Measurements from ENCODE around the gene ADAMTSL4.

DNA sequence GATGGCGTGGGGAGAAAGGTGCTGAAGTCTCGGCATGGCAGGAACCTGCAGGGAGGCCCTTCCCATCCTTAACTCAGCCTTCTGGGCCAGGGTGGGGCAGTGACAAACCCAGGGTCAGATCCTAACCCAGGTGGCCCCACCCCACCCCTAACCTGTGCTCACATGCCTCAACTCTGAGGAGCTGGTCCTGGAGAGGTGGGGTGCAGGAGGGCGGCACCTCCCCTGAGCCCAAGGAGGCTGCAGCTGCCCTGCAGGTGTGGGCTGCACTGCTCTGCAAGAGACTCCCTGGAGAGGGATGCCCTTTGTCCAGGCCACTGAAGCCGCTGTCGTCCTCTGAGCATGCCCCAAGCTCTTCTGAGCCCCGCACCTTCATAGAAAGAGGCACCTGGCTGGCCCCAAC is 15.2 kb upstream of the ADAMTSL4 start:
- TF ChIP-seq, protein P1, sequence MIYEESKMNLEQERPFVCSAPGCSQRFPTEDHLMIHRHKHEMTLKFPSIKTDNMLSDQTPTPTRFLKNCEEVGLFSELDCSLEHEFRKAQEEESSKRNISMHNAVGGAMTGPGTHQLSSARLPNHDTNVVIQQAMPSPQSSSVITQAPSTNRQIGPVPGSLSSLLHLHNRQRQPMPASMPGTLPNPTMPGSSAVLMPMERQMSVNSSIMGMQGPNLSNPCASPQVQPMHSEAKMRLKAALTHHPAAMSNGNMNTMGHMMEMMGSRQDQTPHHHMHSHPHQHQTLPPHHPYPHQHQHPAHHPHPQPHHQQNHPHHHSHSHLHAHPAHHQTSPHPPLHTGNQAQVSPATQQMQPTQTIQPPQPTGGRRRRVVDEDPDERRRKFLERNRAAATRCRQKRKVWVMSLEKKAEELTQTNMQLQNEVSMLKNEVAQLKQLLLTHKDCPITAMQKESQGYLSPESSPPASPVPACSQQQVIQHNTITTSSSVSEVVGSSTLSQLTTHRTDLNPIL (CRISPR knock-in tag; IDR thresholded peaks at IDR 0.05; ENCODE audit: low read depth) = no peak
- TF ChIP-seq ZNF8 (CRISPR knock-in tag; IDR thresholded peaks at IDR 0.05) (no peak), ISL1 (CRISPR knock-in tag; IDR thresholded peaks at IDR 0.05) (no peak), ZNF565 (CRISPR knock-in tag; conservative IDR thresholded peaks at IDR 0.05; ENCODE audit: low read depth) (no peak), TOX (CRISPR knock-in tag; IDR thresholded peaks at IDR 0.05; ENCODE audit: borderline replicate concordance) (no peak)
- TF ChIP-seq, protein P2, sequence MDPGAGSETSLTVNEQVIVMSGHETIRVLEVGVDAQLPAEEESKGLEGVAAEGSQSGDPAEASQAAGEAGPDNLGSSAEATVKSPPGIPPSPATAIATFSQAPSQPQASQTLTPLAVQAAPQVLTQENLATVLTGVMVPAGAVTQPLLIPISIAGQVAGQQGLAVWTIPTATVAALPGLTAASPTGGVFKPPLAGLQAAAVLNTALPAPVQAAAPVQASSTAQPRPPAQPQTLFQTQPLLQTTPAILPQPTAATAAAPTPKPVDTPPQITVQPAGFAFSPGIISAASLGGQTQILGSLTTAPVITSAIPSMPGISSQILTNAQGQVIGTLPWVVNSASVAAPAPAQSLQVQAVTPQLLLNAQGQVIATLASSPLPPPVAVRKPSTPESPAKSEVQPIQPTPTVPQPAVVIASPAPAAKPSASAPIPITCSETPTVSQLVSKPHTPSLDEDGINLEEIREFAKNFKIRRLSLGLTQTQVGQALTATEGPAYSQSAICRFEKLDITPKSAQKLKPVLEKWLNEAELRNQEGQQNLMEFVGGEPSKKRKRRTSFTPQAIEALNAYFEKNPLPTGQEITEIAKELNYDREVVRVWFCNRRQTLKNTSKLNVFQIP (CRISPR knock-in tag; IDR thresholded peaks at IDR 0.05; ENCODE audit: borderline replicate concordance, low read depth) = no peak
- TF ChIP-seq, protein P3, sequence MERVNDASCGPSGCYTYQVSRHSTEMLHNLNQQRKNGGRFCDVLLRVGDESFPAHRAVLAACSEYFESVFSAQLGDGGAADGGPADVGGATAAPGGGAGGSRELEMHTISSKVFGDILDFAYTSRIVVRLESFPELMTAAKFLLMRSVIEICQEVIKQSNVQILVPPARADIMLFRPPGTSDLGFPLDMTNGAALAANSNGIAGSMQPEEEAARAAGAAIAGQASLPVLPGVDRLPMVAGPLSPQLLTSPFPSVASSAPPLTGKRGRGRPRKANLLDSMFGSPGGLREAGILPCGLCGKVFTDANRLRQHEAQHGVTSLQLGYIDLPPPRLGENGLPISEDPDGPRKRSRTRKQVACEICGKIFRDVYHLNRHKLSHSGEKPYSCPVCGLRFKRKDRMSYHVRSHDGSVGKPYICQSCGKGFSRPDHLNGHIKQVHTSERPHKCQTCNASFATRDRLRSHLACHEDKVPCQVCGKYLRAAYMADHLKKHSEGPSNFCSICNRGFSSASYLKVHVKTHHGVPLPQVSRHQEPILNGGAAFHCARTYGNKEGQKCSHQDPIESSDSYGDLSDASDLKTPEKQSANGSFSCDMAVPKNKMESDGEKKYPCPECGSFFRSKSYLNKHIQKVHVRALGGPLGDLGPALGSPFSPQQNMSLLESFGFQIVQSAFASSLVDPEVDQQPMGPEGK (CRISPR knock-in tag; IDR thresholded peaks at IDR 0.05; ENCODE audit: borderline replicate concordance) = no peak

All from SK-N-SH treated with all-trans-retinoic acid at 6 μM for 48 hours (cell line).